Stimulated activated CD8-positive, alpha-beta memory T cell treated with anti-CD3 and anti-CD28 coated beads, Interleukin-12 subunit alpha, Interleukin-12 subunit beta, amount 100 ng/mL, for 4 hours (primary cell): ENCODE results near the gene CRKL.

Experiments used
- DNase-seq: peaks from one replicate; pipeline ENCODE4 v3.0.0-alpha.2; 2020; ENCODE audit warnings: low read depth

CRKL gene

GRCh38 chr22:20997536-20998257 is 80.5 kb downstream of the CRKL start:
- no peak for DNase-seq

- no peak for DNase-seq
Measured at GRCh38 chr22:20998411-20999336, 81.5 kb downstream of the CRKL start.

GRCh38 chr22:20999350-21000206 is 82.4 kb downstream of the CRKL start:
- no peak for DNase-seq

GRCh38 chr22:21000207-21000986 is 83.2 kb downstream of the CRKL start:
- no peak for DNase-seq

- DNase-seq, result no peak
Measured at GRCh38 chr22:21000987-21001600, 83.9 kb downstream of the CRKL start.

- peak; percentile 94 for DNase-seq
Measured at GRCh38 chr22:21001601-21002325, 84.6 kb downstream of the CRKL start, which contains the start of gene THAP7. THAP7 (minus strand) TSS chr22:21002118; CDS start chr22:21001911, 207 bp downstream.
